Cardiac atrium fibroblast (primary cell): Measurements from ENCODE around the gene IL23R. TPM values are rescaled to one million over a fixed set of nuclear protein-coding genes. Genes with fewer than 3 reads are reported as not detected.

Experiments used
- total RNA-seq: library from RNA; depleted of rRNA; stranded (reverse); fragments of >200 nt; gene quantifications from 2 replicates; pipeline ENCODE4 v1.2.3, GENCODE V29; 2015

Gene IL23R
- not detected in 2 replicates for total RNA-seq

GRCh38 chr1:67166196-67166595 is at the start of gene IL23R:
TSS of gene IL23R (plus strand) at chr1:67166454. CDS start at chr1:67168121, 1,667 bp downstream.

GRCh38 chr1:67134695-67135094 is 31.6 kb upstream of the IL23R start, which contains the start of gene C1orf141:
TSS of gene C1orf141 (minus strand) at chr1:67134970. CDS start at chr1:67127240, 7,730 bp downstream.

GRCh38 chr1:67307251-67308060 is 141.2 kb downstream of the IL23R start, which contains the start of gene IL12RB2:
TSS of gene IL12RB2 (plus strand) at chr1:67307873. CDS start at chr1:67320369, 12,496 bp downstream.

Other genes starting within 250 kb of the IL23R start
- 1.5 and 5.4 TPM in 2 replicates for gene DNAI4, start 241.6 kb upstream of the IL23R start, total RNA-seq
- gene MIER1, start 241.5 kb upstream of the IL23R start, total RNA-seq: 15.9 and 18.0 TPM in 2 replicates
- gene SLC35D1, start 112.3 kb upstream of the IL23R start, total RNA-seq: 8.9 and 9.0 TPM in 2 replicates
- not detected in 2 replicates for gene C1orf141, start 31.5 kb upstream of the IL23R start, total RNA-seq
- gene IL12RB2, start 141.4 kb downstream of the IL23R start, total RNA-seq: not detected in 2 replicates